Type B pancreatic cell (in vitro differentiated cells): ENCODE measurements around the gene NPVF. TPM values are rescaled to one million over a fixed set of nuclear protein-coding genes. Genes with fewer than 3 reads are reported as not detected.
A peak's percentile ranks its signal among the peaks of the same experiment; 100 is the strongest.

ENCODE experiments used
- DNase-seq: peaks from one replicate; pipeline ENCODE4 v3.0.0; 2021; ENCODE audit warnings: mixed read lengths; ENCODE audit not compliant: unreplicated experiment; ENCODE audit errors: extremely low spot score
- H3K27ac Mint-ChIP-seq: 2 replicates; pipeline ENCODE4 v1.8.0; 2021; ENCODE audit warnings: mild to moderate bottlenecking, mixed read lengths
- H3K27me3 Mint-ChIP-seq: 2 replicates; pipeline ENCODE4 v1.8.0; 2021; ENCODE audit warnings: mixed read lengths
- H3K36me3 Mint-ChIP-seq: 2 replicates; pipeline ENCODE4 v1.8.0; 2021; ENCODE audit warnings: mixed read lengths
- H3K4me1 Mint-ChIP-seq: one replicate; pipeline ENCODE4 v1.8.0; 2021; ENCODE audit warnings: mixed read lengths; ENCODE audit not compliant: unreplicated experiment
- H3K4me3 Mint-ChIP-seq: 2 replicates; pipeline ENCODE4 v1.8.0; 2021; ENCODE audit warnings: mild to moderate bottlenecking, mixed read lengths
- H3K9me3 Mint-ChIP-seq: 2 replicates; pipeline ENCODE4 v1.8.0; 2021; ENCODE audit warnings: mixed read lengths
- CTCF ChIP-seq: fragments of 200-600 bp; sonication (generic); conservative IDR thresholded peaks from 2 replicates; pipeline ENCODE4 v1.5.0; 2021; ENCODE audit warnings: antibody characterized with exemption, mild to moderate bottlenecking
- total RNA-seq: library from RNA; stranded (reverse); gene quantifications from 2 replicates; pipeline ENCODE4 v1.2.1, GENCODE V29; 2021; ENCODE audit warnings: low replicate concordance

The NPVF gene
- total RNA-seq, 1 donor from 2014 or later: not detected

- peaks cover 7% of the 10 kb centered on the region for H3K9me3 Mint-ChIP-seq
- peak overlapping the region; percentile 42 for H3K27ac Mint-ChIP-seq
- no peaks in the 10 kb centered on the region for H3K4me1 Mint-ChIP-seq
- TF ChIP-seq CTCF: no peak
- peak overlapping the region; percentile 43 for H3K4me3 Mint-ChIP-seq
- no peak for DNase-seq
- no peaks in the 10 kb centered on the region for H3K36me3 Mint-ChIP-seq
- H3K27me3 Mint-ChIP-seq: no peaks in the 10 kb centered on the region
These were observed 32.0 kb downstream of the NPVF start for GRCh38 chr7:25196132-25196896.

GRCh38 chr7:25194036-25194435 is 34.2 kb downstream of the NPVF start:
- Mint-ChIP-seq H3K4me1 (no peaks in the 10 kb centered on the region), H3K36me3 (no peaks in the 10 kb centered on the region), H3K9me3 (peaks cover 7% of the 10 kb centered on the region), H3K27ac (no peak overlapping the region), H3K27me3 (no peaks in the 10 kb centered on the region), H3K4me3 (no peak overlapping the region)
- DNase-seq: no peak
- TF ChIP-seq CTCF: no peak

GRCh38 chr7:25192043-25192442 is 36.2 kb downstream of the NPVF start:
- no peak for TF ChIP-seq CTCF
- no peak overlapping the region for H3K4me3 Mint-ChIP-seq
- peak overlapping the region; percentile 30 for H3K27ac Mint-ChIP-seq
- no peak for DNase-seq
- no peaks in the 10 kb centered on the region for H3K4me1 Mint-ChIP-seq
- H3K27me3 Mint-ChIP-seq: no peaks in the 10 kb centered on the region
- H3K9me3 Mint-ChIP-seq: peaks cover 7% of the 10 kb centered on the region
- no peaks in the 10 kb centered on the region for H3K36me3 Mint-ChIP-seq

GRCh38 chr7:25189197-25189596 is 39.1 kb downstream of the NPVF start:
- H3K4me3 Mint-ChIP-seq: no peak overlapping the region
- H3K9me3 Mint-ChIP-seq: no peaks in the 10 kb centered on the region
- TF ChIP-seq CTCF: no peak
- no peaks in the 10 kb centered on the region for H3K36me3 Mint-ChIP-seq
- H3K4me1 Mint-ChIP-seq: no peaks in the 10 kb centered on the region
- H3K27ac Mint-ChIP-seq: no peak overlapping the region
- H3K27me3 Mint-ChIP-seq: no peaks in the 10 kb centered on the region
- DNase-seq: no peak

- no peak overlapping the region for H3K27ac Mint-ChIP-seq
- H3K36me3 Mint-ChIP-seq: no peaks in the 10 kb centered on the region
- H3K4me1 Mint-ChIP-seq: no peaks in the 10 kb centered on the region
- no peak overlapping the region for H3K4me3 Mint-ChIP-seq
- DNase-seq: no peak
- no peaks in the 10 kb centered on the region for H3K9me3 Mint-ChIP-seq
- H3K27me3 Mint-ChIP-seq: no peaks in the 10 kb centered on the region
- no peak for TF ChIP-seq CTCF
These were observed 40.4 kb downstream of the NPVF start for GRCh38 chr7:25187932-25188331.

- H3K27me3 Mint-ChIP-seq: no peaks in the 10 kb centered on the region
- no peak for TF ChIP-seq CTCF
- no peaks in the 10 kb centered on the region for H3K36me3 Mint-ChIP-seq
These were observed 41.9 kb downstream of the NPVF start for GRCh38 chr7:25186436-25186835.

More at GRCh38 chr7:25186436-25186835, 41.9 kb downstream of the NPVF start:
- no peak overlapping the region for H3K27ac Mint-ChIP-seq
- no peaks in the 10 kb centered on the region for H3K9me3 Mint-ChIP-seq
- no peaks in the 10 kb centered on the region for H3K4me1 Mint-ChIP-seq
- DNase-seq: no peak
- H3K4me3 Mint-ChIP-seq: no peak overlapping the region
